HG03469 (cell line): ENCODE results near the gene SSNA1.
A peak's percentile ranks its signal among the peaks of the same experiment; 100 is the strongest.

ENCODE experiments used
- ATAC-seq: cut with Tn5 transposase; IDR thresholded peaks from one replicate; pipeline ENCODE4 v1.9.1; 2021; ENCODE audit warnings: mild to moderate bottlenecking, moderate library complexity, moderate number of reproducible peaks; ENCODE audit not compliant: unreplicated experiment

SSNA1 gene, protein sequence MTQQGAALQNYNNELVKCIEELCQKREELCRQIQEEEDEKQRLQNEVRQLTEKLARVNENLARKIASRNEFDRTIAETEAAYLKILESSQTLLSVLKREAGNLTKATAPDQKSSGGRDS

DNA sequence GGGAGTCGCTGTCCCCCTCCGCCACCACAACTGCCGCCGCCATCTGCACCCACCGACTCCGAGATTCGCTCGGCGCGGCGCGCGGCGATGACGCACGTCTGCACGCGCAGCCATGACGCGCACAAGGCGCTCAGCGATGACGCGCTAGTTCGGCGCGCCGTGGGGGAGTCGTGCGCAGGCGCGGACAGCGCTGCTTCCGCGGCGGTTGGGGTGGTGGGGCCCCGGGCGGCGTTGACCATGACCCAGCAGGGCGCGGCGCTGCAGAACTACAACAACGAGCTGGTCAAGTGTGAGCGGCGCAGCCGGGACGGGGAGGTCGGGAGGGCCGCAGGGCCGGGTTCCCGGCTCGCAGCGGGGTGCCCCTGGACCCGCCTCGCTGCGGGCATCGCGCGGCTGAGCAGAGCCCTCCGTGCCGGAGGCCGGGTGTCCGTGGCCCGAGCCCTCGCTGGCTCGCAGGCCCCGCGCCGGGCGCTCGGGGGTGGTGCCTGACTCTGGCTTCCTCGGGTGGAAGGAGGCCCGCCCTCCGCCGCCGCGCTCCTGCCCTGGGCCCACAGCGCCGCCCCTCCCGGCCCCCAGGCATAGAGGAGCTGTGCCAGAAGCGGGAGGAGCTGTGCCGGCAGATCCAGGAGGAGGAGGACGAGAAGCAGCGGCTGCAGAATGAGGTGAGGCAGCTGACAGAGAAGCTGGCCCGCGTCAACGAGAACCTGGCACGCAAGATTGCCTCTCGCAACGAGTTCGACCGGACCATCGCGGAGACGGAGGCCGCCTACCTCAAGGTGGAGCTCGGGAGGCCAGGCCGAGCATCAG is at the start of gene SSNA1, which contains the start of gene ANAPC2:
TSS of gene SSNA1 (plus strand) at position 187 of the 807 bp plus-strand sequence. CDS start at position 238, 51 bp downstream.
TSS of gene ANAPC2 (minus strand) at position 71 of the 807 bp plus-strand sequence. CDS start at position 43, 28 bp downstream.
- peak; percentile 59 for ATAC-seq

DNA sequence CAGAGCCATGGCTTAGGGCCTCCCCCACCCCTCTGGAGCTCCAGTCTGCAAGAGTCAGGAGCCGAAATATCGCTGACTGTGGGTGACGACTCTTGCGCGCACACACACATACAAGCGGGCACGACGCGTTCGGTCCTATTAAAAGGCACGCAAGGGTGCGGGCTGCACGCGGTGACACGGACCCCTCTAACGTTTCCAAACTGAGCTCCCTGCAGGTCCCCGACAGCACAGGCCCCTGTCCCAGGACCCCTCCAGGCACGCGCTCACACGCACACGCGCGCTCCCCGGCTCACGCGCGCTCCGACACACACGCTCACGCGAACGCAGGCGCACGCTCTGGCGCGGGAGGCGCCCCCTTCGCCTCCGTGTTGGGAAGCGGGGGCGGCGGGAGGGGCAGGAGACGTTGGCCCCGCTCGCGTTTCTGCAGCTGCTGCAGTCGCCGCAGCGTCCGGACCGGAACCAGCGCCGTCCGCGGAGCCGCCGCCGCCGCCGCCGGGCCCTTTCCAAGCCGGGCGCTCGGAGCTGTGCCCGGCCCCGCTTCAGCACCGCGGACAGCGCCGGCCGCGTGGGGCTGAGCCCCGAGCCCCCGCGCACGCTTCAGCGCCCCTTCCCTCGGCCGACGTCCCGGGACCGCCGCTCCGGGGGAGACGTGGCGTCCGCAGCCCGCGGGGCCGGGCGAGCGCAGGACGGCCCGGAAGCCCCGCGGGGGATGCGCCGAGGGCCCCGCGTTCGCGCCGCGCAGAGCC is 49.6 kb upstream of the SSNA1 start, which contains the start of gene GRIN1:
TSS of gene GRIN1 (plus strand) at position 433 of the 746 bp plus-strand sequence. CDS start 333 bp downstream, outside the sequence.
- ATAC-seq = no peak

DNA sequence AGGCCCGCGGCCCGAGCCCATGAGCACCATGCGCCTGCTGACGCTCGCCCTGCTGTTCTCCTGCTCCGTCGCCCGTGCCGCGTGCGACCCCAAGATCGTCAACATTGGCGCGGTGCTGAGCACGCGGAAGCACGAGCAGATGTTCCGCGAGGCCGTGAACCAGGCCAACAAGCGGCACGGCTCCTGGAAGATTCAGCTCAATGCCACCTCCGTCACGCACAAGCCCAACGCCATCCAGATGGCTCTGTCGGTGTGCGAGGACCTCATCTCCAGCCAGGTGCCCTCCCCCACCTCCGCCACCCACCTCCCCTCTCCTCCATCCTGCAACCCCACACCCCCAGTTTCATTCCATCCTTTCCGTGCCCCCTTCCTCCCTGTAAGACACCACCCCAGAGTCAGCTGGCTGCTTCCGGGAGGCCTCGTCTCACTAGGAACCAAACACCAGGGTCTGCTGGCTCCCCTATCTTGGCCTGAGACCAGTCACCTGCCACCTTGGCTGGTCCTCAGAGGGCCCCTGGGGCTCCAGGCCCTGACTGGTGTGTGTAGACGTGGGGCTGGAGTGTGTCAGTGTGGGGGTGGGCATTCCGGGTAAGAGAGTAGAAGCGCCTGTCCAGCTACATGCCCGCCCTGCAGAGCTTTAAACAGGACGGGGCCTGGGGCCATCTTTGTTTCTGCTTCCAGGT is 48.9 kb upstream of the SSNA1 start:
- ATAC-seq = no peak

DNA sequence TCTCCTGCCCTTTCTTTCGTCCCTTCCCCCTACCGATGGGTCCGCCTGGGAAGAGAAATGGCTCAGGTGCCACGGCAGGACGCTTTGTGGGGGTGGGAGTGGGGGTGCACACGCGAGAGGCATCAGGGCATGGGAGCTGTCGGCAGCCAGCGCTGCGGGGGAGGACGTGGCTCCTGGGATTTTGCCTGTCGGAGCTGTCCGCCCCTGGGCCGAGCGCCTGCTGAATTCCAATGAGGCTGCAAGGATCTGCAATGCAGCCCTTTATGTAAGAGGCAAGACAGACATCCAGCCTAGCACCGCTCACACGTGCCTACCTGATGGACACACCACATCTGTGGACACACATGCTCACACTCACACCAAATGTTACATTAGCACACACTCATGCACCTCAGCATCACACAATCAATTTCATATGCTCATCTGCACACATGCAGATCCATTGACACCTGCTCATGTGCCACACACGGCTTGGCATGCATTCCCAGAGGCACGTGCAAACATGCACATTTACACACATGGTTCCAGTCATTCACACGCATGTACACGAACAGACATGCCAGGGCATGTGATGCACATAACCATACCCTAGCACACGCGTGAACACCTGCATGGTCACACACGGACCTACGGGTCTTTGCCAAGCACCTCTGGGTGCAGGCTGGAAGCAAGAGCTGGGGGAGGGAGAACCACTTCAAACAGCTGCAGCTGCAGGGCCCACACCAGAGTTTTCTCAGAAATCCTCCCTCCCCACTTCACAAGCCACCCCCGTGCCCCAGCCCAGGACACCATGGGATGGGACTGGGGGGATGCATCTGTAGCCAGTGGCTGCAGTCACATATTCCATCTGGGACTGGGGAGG is 48.1 kb upstream of the SSNA1 start:
- no peak for ATAC-seq

DNA sequence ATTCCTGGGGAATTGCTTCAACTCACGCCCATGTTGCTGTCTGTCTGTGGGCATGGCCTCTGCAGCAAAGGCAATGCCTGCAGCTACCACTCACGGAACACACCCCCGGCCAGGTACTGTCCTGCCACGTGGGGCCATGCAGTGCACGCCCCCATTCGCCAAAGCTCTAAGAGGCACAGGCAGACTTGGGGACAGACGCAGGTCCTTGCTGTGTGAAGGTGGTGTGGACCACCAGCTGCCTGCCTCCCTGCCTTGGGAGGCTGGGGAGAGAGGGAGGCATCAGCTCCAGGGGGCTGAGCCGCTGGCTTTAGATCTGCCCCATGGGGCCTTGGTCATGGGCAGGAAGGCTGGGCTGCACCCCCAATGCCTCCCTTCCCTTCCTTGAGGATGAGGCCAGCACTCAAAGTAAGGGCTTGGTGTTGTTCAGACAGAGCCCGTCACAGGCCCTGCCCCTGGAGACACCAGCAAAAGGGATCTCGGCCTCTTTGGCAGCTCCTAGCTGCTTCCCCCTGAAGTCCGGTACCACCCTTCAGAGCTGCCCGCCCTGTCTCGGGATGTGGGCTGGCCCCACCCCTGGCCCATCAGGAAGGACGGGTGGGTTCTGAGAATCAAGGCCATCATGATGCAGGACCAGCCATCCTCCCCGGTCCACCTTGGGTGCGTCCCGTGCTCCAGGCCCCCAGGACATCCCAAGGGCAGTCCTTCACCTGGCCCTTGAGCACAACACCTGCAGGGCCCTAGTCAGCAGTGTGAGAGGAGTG is 47.2 kb upstream of the SSNA1 start:
- no peak for ATAC-seq

DNA sequence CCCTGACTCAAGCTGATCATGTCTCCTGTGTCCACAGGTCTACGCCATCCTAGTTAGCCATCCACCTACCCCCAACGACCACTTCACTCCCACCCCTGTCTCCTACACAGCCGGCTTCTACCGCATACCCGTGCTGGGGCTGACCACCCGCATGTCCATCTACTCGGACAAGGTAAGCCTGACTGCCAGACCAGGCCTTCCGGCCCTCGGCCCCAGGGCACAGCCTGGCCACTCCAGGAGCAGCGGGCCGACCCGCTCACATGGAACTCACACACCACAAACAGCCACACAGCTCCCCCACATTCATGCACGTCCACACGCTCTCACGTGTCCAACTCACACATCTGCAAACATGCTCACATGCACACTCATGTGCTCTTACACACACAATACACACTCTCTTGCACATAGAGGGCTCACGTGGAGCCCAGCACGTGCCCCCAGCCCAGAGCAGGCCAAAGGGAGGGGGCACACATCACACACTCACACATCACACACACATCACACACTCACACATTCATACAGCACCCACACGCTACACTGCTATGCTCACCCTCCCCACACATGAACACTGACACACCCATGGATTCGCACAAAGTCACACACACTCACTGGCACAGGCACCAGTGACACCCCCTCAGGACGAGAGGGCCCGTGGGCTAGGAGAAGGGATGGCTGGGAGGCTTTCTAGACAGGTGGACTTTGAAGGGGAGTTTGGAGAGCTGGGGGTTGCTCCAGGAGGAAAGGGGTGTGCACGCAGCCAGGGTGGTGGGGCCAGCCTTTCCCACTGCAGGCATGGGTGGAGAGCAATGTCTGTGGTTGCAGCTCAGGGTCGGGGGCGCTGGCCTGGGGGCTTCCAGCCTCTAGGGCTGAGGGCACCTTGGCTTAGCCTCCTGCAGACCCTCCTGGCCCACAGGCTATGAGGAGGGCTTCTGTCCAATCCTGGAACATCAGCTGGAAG is 46.2 kb upstream of the SSNA1 start:
- no peak for ATAC-seq

DNA sequence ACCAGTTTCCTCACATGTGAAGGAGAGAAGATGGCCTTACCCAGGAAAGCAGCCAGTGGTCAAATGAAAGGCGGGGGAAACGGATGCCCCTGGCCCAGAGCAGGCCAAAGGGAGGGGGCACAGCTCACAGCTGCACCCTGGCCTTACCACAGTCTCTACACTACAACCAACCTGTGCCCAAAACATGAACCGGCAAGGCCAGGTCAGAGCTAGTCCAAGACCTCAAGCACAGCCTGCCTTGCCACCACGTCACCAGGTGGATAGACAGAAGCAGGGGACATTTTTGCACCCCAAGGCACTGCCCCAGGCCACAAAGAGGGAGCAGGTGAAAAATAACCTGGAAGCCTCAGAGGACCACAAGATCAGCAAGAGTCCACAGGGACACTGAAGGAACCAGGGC is 45.0 kb upstream of the SSNA1 start:
- no peak for ATAC-seq

DNA sequence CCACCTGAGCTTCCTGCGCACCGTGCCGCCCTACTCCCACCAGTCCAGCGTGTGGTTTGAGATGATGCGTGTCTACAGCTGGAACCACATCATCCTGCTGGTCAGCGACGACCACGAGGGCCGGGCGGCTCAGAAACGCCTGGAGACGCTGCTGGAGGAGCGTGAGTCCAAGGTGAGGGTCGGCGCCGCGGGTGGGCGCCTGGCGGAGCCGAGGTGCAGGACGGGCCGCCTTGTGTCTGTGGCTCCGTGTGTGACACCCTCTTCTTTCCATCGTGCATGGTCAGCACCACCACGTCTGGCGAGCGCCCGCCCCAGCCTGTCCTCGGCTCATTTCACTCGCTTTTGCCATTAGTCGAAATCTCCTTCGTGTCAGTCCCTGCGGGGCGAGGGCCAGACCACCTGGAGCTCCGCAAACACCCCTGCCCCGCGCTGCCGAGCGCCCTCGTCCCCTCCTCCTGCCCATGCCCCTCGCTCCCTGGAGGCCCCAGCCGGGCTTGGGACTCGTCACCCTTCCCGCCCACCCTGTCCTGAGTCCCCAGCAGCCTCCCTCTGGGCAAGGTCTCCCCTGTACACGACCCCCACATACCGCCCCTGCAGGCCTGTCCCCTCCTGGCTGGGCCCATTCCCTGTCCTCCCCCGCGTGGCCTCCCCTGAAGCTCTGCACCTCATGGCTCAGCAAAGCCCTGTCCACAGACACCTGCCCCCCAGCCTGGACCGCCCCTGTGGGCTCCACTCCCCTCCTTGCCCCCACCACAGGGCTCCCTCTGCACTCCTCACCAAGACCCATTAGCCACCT is 42.5 kb upstream of the SSNA1 start:
- no peak for ATAC-seq

DNA sequence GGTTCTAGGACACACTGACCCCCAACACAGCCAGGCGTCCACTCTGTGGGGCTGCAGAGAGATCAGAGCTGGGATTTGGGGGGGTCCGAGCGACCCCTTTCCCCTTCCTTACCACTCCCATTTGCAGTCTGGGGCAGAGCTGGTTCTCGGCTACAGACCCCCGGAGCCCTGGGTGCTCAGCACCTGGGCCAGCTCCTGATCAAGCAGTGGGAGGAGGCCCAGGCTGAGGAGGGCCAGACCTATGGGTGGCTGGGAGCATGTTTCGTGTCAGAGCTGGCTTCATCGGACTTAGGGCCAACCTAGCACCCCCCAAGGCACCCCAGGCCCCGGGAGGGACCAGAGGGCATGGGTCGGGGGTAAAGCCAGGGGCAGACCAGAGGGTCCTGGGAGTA is 42.0 kb upstream of the SSNA1 start:
- ATAC-seq = no peak

DNA sequence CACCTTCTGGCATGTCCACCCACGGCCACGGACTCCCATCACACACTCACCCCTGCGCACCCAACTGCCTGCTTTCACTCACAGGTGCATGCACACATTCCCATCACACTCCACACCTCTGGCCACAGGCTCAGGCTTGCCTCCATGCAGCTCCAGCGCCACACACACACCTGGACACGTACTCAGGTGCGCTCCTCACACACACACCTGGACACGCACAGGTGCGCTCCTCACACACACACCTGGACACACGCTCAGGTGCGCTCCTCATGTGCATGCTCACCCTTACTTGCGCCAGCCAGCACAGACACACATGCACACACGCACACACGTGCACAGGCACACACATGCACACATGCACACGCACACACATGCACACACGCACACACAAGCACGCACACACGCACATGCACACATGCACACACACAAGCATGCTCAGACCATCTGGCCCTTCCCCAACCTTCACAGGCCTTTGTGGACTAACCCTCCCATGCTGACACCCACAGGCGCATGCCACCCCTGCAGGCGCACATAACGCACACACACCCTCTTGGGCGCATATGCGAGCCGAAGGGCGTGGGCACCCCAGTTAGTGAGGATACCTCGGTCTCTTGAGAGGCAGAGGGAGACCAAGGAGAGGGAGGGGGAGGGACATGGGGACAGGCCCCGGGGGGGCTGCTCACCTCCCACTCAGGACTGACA is 41.2 kb upstream of the SSNA1 start:
- no peak for ATAC-seq

DNA sequence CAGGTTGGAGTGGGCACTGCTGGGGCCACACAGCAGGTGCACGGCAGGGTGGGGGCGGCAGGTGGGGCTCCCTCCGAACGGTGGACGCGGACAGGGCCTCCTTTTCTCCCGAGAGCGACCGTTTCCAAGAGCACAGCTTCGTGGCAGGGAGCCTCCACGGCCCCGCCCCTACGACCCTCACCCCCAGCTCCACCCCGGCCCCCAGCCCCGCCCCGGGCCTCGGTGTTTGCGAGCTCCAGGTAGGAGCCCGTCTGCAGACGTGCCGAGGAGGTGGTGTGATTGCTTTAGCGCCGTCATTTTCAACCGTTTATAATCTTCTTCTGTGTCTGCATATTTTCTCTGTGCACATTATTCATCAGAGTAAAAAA is 40.7 kb upstream of the SSNA1 start:
- ATAC-seq = no peak

DNA sequence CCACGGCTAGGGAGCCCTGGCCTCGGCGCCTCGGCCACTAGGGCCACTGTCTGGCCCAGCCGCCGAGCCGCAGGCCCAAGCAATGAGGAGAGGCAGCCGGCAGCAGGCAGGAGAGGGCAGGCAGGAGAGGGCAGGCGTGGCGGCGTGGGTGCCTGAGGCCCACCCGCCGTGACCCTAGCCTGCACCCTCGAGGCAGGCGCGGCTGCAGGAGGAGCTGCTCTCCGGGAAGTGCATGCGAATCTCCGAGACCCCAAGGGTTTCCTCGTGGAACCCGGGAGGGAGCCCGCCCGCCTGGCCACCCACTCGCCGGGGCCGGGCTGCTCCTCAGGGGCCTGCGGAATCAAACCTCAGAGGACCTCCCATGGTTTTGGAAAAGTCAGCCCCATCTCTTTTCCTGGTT is 40.2 kb upstream of the SSNA1 start:
- ATAC-seq = no peak

DNA sequence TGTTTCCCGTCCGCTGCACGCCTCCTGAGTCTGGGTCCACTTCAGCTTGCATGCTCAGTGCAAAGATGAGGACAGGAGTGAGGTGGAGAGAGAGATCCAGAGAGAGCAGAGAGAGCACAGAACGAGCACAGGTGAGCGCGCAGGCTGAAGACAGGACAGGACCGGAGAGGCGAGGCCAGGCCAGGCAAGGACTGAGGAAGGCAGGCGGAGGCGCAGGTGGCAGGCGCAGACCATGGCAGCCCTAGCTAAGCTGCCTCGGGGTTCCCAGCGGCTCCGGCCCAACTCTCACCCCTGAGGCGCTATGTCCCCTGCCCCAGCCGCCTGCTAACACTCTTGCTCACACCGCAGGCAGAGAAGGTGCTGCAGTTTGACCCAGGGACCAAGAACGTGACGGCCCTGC is 39.8 kb upstream of the SSNA1 start:
- ATAC-seq = no peak

DNA sequence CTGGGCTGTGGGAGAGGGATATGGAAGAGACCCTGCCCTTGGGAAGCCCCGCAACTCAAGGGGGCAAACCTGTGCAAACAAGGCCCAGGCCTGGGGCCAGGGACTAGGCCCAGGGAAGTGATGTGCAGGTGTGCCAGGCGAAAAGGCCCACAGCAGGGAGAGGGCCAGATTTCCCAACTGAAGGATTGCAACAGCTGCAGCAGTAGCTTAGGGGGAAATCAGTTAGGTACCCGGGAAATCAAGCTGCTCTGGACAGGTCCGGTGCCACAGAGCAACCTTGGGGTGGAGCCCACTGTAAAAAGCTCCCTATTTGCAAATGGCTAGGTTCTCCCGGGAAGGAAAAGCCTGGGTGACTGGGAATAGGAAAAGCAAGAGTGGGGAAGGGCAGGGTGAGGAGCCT is 39.1 kb upstream of the SSNA1 start:
- no peak for ATAC-seq

DNA sequence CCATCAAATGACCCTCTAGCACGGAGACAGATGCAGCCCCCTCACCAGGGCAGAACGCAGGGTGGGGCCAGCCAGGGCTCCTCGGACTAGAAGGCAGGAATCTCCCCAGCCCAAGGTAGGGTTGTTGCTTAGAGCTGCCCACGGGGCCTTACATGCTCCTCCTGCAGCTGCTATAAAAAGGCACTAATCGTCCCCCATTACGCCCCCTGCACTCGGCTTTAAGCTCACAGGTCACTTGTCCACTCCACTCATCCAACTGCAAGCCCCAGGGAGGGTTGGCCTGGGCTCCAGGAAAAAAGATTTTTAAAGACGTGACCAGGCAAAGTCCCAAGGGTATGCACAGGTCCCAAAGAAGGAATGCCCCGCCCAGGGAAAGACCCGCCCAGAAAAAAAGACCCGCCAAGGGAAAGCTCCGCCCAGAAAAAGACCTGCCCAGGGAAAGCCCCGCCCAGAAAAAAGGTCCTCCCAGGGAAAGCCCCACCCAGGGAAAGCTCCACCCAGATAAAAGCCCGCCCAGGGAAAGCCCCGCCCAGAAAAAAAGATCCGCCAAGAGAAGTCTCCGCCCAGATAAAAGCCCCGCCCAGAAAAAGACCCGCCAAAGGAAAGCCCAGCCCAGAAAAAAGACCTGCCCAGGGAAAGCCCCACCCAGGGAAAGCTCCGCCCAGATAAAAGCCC is 38.4 kb upstream of the SSNA1 start:
- ATAC-seq = no peak
